Measurements from ENCODE around the gene CALY.
A peak's percentile ranks its signal among the peaks of the same experiment; 100 is the strongest.

Gene CALY

GRCh38 chr10:133282846-133283390 is 53.8 kb downstream of the CALY start:
- DNase-seq, result no peak

GRCh38 chr10:133281628-133282372 is 54.9 kb downstream of the CALY start:
- no peak for DNase-seq

GRCh38 chr10:133281084-133281483 is 55.6 kb downstream of the CALY start:
- DNase-seq, result no peak

- DNase-seq, result no peak
Observed at GRCh38 chr10:133280391-133281059, 56.2 kb downstream of the CALY start.

- no peak for DNase-seq
Observed at GRCh38 chr10:133279326-133280226, 57.1 kb downstream of the CALY start.

GRCh38 chr10:133278577-133279265 is 58.0 kb downstream of the CALY start:
- DNase-seq, result no peak

- no peak for DNase-seq
Observed at GRCh38 chr10:133277993-133278576, 58.6 kb downstream of the CALY start.

- no peak for DNase-seq
Observed at GRCh38 chr10:133277277-133277992, 59.3 kb downstream of the CALY start.

GRCh38 chr10:133276435-133277201 is 60.1 kb downstream of the CALY start, which contains the start of gene ADAM8:
Gene ADAM8 (minus strand): TSS chr10:133276868. CDS start chr10:133276817, 51 bp downstream.
- DNase-seq, result peak in 1 of 2 experiments; percentile 60

GRCh38 chr10:133276100-133276434 is 60.6 kb downstream of the CALY start:
- DNase-seq, result no peak

- no peak for DNase-seq
Observed at GRCh38 chr10:133275684-133276092, 61.0 kb downstream of the CALY start.

- DNase-seq, result no peak
Observed at GRCh38 chr10:133274751-133275683, 61.7 kb downstream of the CALY start.
